Measurements from ENCODE around the gene CREG2.

DNA sequence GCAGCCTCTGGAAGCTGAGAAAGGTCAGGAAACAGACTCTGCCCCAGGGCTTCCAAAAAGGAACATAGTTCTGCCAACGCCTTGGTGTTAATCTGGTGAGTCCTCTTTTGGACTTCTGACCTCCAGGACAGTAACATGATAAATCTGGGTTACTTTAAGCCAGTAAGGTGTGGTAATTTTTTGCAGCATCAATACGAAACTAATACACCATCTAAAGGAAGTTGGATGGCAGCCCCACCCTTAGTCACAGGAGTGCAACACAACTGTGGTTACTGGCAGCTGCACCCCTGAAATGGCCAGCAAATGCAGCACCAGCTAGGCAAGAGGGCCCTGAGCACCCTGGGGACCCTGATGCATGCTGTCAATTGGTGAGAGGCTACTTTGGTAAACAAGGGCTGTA is 25.8 kb downstream of the CREG2 start:
- TF ChIP-seq, protein P1, sequence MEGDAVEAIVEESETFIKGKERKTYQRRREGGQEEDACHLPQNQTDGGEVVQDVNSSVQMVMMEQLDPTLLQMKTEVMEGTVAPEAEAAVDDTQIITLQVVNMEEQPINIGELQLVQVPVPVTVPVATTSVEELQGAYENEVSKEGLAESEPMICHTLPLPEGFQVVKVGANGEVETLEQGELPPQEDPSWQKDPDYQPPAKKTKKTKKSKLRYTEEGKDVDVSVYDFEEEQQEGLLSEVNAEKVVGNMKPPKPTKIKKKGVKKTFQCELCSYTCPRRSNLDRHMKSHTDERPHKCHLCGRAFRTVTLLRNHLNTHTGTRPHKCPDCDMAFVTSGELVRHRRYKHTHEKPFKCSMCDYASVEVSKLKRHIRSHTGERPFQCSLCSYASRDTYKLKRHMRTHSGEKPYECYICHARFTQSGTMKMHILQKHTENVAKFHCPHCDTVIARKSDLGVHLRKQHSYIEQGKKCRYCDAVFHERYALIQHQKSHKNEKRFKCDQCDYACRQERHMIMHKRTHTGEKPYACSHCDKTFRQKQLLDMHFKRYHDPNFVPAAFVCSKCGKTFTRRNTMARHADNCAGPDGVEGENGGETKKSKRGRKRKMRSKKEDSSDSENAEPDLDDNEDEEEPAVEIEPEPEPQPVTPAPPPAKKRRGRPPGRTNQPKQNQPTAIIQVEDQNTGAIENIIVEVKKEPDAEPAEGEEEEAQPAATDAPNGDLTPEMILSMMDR (IDR thresholded peaks at IDR 0.05) = no peak
- no peak for TF ChIP-seq POLR2A (IDR thresholded peaks at IDR 0.05)

All from lower leg skin (tissue), 3 donors.